ENCODE measurements around the gene MYO15A. TPM values are rescaled to one million over a fixed set of nuclear protein-coding genes. Genes with fewer than 3 reads are reported as not detected.

Gene MYO15A
- total RNA-seq (2022) (0.38 and 0.76 TPM in 2 replicates), Bru-seq, nascent RNA (percentile 15 among the genes with signal in this experiment), BruChase-seq, experiment 1, labeled RNA remaining after a 6-hour chase (percentile 19 among the genes with signal in this experiment), BruChase-seq, experiment 2, labeled RNA remaining after a 2-hour chase (percentile 15 among the genes with signal in this experiment)
- long read RNA-seq = 0 reads

- DNase-seq = no peak
- no peak for TF ChIP-seq CTCF (IDR thresholded peaks at IDR 0.05; ENCODE audit: unreplicated experiment)
- no TSS peak for BruUV-seq (replicated peaks)
- intact Hi-C loops (cut with micrococcal nuclease; ENCODE audit: unreplicated experiment) = no loop called here
- Mint-ChIP-seq H3K9me3 (ENCODE audit: low read depth, unreplicated experiment) (no peaks in the 10 kb centered on the region), H3K27ac (ENCODE audit: unreplicated experiment) (no peak within 1 kb of the TSS), H3K4me1 (ENCODE audit: low read depth, unreplicated experiment) (no peaks in the 10 kb centered on the region), H3K36me3 (ENCODE audit: insufficient read depth, unreplicated experiment) (peaks cover 14% of the 10 kb centered on the region), H3K4me3 (ENCODE audit: low read depth, unreplicated experiment) (no peak within 1 kb of the TSS), H3K27me3 (ENCODE audit: unreplicated experiment) (no peaks in the 10 kb centered on the region)
- CTCF ChIA-PET = interaction anchor here (0.6 kb wide), 1 partner anchor 18 kb away, joined by 5 read pairs; no protein-coding TSS in a partner anchor
These were observed at the start of gene MYO15A for GRCh38 chr17:18108401-18109312. Gene MYO15A, plus strand, starts transcription at chr17:18108756. Its CDS starts 10,045 bp downstream, at chr17:18118801.

GRCh38 chr17:18059283-18059682 lies 49.3 kb upstream of the MYO15A start:
- BruUV-seq (replicated peaks) = no TSS peak
- CTCF ChIA-PET = no interaction called here
- Mint-ChIP-seq H3K27me3 (ENCODE audit: unreplicated experiment) (no peaks in the 10 kb centered on the region), H3K36me3 (ENCODE audit: insufficient read depth, unreplicated experiment) (peaks cover 4% of the 10 kb centered on the region), H3K4me1 (ENCODE audit: low read depth, unreplicated experiment) (no peaks in the 10 kb centered on the region), H3K27ac (ENCODE audit: unreplicated experiment) (no peak overlapping the region), H3K4me3 (ENCODE audit: low read depth, unreplicated experiment) (no peak overlapping the region), H3K9me3 (ENCODE audit: low read depth, unreplicated experiment) (no peaks in the 10 kb centered on the region)
- intact Hi-C loops (cut with micrococcal nuclease; ENCODE audit: unreplicated experiment) = no loop called here
- TF ChIP-seq CTCF (IDR thresholded peaks at IDR 0.05; ENCODE audit: unreplicated experiment) = no peak
- DNase-seq = no peak

- Mint-ChIP-seq H3K4me1 (ENCODE audit: low read depth, unreplicated experiment) (no peaks in the 10 kb centered on the region), H3K27ac (ENCODE audit: unreplicated experiment) (no peak overlapping the region), H3K27me3 (ENCODE audit: unreplicated experiment) (no peaks in the 10 kb centered on the region), H3K36me3 (ENCODE audit: insufficient read depth, unreplicated experiment) (no peaks in the 10 kb centered on the region), H3K4me3 (ENCODE audit: low read depth, unreplicated experiment) (no peak overlapping the region), H3K9me3 (ENCODE audit: low read depth, unreplicated experiment) (no peaks in the 10 kb centered on the region)
- DNase-seq = no peak
- no peak for TF ChIP-seq CTCF (IDR thresholded peaks at IDR 0.05; ENCODE audit: unreplicated experiment)
- CTCF ChIA-PET = no interaction called here
- intact Hi-C loops (cut with micrococcal nuclease; ENCODE audit: unreplicated experiment) = no loop called here
- no TSS peak for BruUV-seq (replicated peaks)
These were observed 44.5 kb upstream of the MYO15A start for GRCh38 chr17:18064053-18064452.

GRCh38 chr17:18065546-18065945 lies 43.0 kb upstream of the MYO15A start:
- CTCF ChIA-PET = no interaction called here
- Mint-ChIP-seq H3K27ac (ENCODE audit: unreplicated experiment) (no peak overlapping the region), H3K9me3 (ENCODE audit: low read depth, unreplicated experiment) (no peaks in the 10 kb centered on the region), H3K36me3 (ENCODE audit: insufficient read depth, unreplicated experiment) (no peaks in the 10 kb centered on the region), H3K27me3 (ENCODE audit: unreplicated experiment) (no peaks in the 10 kb centered on the region), H3K4me3 (ENCODE audit: low read depth, unreplicated experiment) (no peak overlapping the region), H3K4me1 (ENCODE audit: low read depth, unreplicated experiment) (no peaks in the 10 kb centered on the region)
- TF ChIP-seq CTCF (IDR thresholded peaks at IDR 0.05; ENCODE audit: unreplicated experiment) = no peak
- no TSS peak for BruUV-seq (replicated peaks)
- intact Hi-C loops (cut with micrococcal nuclease; ENCODE audit: unreplicated experiment) = no loop called here
- DNase-seq = no peak
